Dedifferentiated amniotic fluid mesenchymal stem cell (primary cell): ENCODE measurements around the gene CD8A.

Experiments
- DNase-seq: peaks from one replicate; pipeline ENCODE4 v3.0.0-alpha.2; 2016; ENCODE audit errors: extremely low spot score

The CD8A gene

DNA sequence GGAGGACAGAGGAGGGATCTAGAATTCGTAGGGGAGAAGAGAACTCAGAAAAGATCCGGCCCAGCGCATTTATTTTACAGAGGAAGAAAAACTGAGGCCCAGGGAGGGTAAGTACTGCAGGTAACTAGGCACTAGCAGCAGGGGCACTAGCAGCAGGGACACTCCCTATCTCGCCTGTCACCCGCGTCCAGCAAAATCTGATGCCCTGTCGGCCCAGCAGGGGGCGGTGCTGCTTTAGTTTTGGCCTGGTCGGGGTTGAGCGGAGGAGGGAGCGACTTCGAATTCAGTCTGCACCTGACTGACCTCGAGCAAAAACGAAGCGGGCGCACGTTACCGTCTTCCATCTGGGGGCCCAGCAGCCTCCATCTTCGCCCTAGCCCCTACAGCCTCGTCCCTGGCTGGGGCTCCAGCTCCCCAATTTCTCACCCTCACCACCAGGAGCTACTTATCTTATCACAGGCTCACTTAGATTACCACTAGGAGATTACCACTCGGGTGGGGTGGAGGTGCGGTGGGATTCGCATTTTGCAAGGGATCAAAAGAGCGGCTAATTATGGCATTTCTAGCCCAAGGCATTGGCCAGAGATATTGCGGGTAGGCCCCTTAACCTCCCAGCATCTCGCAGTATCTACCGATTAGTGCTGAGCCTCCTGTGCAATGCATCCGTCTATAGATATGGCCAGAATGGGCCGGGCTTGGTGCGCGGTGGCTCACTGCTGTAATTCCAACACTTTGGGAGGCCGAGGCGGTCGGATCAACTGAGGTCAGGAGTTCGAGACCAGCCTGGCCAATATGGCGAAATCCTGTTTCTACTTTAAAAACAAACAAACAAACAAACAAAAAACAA, 17.8 kb upstream of the CD8A start:
- DNase-seq = peak; percentile 49

DNA sequence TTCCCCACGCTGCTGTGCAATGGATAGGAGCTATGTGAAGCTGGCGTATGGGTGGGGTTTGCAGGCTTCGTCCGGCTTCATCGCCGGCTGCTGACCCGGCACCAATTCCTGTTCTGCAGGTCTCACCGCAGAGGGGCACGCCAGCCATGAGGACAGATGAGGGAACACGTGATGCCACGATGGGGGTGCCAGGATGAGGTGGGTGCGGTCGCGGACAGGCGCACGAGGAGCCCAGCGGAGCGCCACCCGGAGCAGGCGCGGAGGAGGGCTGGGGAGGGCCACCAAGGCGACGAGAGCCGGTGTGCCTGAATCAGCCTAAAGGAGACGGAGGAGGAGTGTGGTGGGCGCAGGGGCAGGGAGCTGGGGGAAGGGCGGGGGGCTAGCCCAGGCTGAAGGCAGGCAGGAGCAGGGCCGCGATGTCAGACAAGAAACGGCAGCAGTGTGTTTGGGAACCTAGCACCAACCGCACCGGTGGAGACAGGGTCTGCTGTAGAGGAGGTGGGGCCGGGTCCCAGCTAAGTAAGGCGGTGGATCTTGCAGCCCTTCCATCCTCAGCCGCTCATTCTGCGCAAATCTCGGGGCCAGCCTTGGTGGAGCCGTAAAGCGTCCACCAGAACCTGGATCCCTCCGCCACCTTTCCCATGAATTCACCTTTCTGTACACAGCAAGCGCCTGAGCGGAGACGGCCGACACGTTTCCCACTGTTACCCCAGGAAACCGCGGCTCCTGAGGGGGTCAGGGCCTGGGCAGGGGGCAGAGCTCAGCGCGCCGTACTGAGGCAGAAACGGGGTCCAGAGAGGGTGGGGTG, 17.0 kb upstream of the CD8A start:
- no peak for DNase-seq

DNA sequence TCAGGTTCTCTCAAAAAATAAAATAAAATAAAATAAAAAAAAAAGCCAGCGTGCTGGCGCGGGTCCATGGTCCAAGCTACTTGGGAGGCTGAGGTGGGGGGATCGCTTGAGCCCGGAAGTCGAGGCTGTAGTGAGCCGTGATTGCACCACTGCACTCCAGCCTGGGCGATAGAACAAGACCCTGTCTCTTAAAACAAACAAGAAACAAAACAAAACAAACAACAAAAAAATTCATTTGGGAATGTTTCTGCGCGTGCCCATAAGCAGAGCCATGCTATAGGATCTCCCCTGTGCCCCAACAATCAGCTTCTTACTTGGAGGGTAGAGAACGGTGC, 16.4 kb upstream of the CD8A start:
- DNase-seq = no peak

DNA sequence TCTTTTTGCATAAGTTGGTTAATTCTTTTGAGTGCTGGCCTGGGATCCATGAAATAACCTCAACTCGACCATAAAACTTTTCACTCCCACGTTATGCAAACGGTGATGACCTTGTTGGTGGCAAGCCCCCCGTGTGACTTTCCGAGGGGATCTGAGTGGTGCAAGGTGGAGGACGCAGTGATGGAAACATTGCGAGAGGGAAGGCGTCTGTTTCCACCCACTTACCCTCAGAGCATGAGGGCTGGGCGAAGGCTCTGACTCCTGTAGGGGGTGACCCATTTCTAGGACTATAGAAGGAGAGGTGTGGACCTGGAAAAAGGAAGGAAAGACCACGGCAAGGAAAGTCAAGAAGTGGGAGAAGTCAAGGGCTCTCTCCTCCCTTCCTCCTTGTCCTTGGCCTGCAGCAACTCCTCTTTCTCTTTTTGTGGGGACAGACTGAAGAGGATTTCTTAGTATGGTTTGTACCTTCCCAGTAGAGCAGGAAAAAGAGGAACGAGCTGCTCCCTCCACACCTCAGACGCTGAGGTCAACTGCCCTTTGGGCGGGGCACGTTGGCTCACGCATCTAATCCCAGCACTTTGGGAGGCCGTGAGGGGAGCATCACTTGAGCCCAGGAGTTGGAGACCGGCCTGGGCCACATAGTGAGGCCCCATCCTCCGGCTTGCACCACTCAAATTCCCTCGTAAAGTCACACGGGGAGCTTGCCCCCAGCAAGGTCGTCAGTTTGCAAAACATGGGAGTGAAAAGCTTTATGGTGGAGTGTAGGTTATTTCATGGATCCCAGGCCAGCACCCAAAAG, 15.5 kb upstream of the CD8A start:
- no peak for DNase-seq

DNA sequence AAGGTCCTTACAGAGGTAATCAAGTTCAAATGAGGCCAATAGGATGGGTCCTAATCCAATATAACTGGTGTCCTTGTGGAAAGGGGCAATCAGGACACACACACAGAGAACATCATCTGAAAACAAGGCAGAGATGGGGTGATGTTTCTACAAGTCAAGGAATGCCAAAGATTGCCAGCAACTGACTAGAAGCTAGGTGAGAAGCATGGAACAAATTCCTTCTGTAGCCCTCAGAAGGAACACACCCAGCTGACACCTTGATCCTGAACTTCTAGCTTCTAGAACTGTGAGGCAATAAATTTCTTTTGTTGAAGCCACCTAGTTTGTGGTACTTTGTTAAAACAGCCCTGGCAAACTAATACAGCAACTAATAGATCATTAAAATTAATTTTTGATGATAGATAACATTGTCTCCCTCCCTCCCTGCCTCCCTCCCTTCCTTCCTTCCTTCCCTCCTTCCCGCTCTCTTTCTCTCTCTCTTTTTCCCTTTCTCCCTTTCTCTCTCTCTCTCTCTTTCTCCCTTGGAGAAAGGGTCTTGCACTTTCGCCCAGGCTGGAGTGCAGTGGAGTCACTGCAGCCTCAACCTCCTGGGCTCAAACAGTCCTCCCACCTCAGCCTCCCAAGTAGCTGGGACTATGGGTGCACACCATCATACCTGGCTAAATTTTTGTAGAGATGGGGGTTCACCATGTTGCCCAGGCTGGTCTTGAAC, 10.3 kb upstream of the CD8A start:
- no peak for DNase-seq

DNA sequence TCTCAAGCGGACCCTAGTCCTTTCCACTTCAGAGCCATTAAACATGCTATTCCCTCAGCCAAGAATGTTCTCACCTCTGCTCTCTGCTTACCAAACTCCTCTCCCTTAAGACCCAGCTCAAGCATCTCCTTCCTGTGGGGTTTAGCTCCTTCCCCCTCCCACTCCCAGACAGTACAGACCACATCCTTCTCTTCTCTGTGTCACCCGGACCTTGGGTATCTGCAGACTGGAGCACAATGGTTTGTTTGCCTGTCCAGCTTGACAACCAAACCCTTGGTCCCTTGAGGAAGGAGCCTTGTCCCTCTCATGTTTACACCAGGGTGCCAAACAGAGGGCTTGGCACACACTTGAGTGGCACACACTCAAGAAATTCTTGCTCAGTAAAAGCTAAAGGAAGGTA, 4.1 kb upstream of the CD8A start:
- DNase-seq = no peak

DNA sequence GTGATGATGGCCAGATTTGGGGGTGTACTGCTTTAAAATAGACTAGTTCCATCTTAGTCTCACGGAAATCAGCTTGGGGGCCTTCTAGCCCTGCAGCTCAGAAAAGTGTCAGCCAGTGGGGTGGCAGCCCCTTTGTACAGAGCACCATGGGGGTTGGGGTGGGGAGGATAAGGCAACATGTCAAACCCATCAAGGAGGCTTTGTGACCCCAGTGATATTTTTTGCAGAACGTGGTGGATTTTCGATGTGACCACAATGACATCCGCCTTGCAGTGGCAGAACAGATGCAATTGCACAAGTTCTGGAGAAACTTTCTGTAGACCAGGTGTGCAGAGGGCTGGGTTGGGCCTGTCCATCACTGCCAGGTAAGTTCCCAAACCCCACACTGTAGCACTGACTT, 3.0 kb upstream of the CD8A start:
- DNase-seq = no peak

DNA sequence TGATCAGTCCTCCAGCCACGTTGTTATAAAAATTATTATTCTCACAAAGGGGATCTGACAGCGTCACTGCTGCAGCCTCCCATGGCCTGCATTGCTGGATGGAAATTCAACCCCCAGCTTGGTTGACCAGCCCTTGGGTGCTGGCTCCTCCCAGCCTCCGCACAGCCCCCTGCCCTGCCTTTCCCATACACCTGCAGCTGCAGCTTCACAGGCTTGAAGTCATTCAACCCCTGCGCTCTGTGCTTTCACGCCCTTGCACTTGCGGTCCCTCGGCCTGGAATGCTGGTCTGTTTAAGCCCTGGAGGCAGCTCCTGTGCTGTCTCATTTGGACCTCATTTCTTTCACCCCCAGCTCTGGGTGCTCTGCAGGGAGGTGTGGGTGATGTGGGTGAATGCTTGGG, 860 bp upstream of the CD8A start:
- DNase-seq = no peak

DNA sequence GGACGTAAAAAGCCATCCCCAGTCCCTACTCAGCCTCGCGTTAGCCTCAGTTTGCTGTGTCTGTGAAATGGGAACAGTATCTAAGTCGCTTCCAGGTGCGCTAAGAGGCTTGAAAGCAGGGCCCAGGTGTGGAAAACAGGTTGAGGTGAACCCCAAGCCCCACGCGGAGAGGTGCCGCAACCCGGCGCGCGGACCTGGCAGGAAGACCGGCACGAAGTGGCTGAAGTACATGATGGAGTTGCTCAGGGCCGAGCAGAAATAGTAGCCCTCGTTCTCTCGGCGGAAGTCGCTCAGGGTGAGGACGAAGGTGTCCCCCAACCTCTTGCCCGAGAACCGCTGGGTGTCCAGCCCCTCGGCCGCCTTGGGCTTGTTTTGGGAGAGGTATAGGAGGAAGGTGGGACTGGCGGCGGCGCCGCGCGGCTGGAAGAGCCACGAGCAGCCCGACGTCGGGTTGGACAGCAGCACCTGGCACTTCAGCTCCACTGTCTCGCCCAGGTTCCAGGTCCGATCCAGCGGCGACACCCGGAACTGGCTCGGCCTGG, 508 bp downstream of the CD8A start:
- DNase-seq = no peak

DNA sequence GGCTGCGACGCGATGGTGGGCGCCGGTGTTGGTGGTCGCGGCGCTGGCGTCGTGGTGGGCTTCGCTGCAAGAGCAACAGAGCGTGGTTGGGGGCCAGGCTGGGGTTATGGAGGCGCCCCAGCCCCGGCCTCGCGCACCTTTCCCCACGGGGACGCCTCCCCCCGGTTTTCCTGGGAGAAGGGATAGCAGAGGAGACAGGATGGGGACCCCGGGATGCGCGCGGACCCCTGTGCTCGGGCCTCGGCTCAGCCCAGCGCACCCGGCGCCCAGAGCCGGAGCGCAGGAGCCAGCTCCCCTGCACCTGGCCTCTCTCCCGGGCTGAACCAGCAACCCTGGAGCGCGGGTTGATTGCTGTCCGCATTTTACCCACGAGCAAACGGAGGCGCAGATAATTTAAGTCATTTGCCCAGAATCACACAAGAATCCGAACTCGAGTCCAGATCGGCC, 1.0 kb downstream of the CD8A start:
- DNase-seq = no peak

DNA sequence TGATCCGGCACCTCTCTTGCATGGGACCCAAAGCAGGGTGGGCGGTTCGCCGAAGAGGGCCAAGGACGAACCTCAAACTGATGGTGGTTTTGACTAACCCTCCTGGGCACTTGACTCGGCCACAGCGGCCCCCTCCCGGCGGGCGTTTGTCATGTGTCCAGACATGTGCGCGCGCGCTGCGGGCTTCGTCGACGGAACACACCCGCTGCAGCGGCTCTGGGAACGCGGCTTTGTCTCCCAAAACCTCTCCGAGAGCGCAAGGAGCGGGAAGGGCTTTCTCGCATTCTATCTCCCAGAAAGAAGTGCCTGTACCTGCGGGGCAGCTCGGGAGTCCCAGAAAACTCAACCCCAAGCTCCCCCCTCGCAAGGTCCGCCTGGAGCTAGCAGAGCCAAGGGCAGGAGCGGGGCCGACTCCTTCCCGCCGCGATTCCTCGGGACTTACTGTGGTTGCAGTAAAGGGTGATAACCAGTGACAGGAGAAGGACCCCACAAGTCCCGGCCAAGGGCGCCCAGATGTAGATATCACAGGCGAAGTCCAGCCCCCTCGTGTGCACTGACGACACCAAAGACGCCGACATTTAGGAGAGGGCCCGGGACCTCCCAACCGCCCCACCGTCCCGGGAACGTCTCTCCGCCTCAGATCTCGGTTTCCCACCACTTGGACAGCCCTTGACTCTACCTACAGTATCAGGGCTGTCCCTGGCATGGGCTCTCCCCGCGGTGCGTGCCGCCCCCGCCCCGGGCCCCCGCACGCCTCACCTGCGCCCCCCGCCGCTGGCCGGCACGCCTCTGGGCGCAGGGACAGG, 1.6 kb downstream of the CD8A start:
- no peak for DNase-seq

DNA sequence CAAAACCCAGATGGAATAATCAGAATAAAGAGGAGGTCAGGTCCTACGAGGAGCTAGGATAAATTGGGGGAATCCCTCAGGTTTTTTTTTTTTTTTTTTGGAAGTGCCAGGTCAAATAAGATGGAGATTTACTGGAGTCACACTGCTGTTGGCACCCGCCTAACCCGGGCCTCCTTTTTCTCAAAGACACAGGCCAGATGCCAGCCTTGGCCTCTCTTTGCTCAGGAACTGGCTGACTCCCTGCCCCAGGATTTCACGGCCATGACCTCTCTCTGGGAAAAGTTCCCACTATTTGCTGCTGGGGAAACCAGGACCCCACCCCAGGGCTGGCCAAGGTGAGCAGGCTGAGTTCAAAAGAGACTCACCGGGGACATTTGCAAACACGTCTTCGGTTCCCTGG, 2.5 kb downstream of the CD8A start:
- no peak for DNase-seq

DNA sequence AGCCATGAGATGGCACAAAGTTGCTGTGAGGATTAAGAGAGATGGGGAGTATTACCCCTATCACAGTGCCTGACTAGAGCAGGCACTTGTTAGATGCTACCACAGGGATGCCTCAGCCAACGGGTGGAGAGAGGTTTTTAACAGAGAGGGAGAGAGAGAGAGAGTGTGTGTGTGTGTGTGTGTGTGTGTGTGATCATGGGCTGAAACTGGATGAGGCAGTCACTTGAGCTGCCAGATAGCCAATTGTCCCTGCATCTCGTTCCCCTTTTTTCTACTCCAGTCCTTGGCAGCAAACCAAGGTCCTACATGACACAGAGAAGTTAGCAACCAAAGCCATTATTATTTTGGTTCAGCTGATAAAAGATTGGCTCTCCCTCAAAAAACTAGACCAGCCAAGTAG, 3.0 kb downstream of the CD8A start:
- no peak for DNase-seq

DNA sequence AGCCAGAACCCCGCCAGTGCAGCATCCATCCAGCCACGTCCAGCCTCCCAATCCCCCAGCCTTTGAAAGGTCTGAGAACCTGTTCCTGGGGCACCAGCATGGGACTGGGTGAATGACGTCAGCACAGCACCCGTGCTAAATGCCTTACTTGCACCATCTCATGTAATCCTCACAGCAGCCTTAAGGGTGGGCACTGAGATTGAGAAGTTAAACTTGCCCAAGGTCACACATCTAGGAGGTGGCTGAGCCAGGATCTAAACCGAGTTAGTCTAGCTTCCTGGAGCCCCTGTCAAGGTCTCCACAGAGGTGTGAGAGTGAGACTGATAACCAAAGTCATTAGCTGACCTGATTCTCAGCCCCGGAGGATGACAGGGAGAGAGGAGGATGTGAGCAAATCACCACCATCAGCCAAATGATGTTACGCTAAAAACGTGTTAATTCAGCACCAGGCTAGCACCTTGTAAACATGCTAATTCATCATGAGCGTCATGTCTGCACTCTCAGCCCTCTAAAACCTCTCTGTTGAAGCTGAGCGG, 4.6 kb downstream of the CD8A start:
- DNase-seq = no peak

DNA sequence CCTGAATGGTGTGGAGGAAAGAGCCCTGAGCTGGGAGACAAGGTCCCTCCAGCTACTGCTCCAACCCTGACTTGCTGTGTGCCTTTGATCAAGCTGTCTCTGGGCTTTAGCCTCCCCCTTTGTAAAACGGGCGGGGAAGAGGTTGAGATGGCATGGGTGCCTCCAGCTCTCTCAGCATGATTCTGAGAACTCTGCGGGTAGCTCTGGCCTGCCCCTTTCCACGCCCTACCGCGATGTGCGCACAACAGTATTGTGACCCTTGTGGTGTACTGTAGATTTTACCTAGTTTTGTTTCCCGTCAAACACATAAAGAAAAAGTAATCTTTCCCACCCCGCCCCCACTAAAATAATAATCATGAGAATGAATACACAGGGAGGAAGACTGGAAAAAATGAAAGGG, 5.3 kb downstream of the CD8A start:
- no peak for DNase-seq

DNA sequence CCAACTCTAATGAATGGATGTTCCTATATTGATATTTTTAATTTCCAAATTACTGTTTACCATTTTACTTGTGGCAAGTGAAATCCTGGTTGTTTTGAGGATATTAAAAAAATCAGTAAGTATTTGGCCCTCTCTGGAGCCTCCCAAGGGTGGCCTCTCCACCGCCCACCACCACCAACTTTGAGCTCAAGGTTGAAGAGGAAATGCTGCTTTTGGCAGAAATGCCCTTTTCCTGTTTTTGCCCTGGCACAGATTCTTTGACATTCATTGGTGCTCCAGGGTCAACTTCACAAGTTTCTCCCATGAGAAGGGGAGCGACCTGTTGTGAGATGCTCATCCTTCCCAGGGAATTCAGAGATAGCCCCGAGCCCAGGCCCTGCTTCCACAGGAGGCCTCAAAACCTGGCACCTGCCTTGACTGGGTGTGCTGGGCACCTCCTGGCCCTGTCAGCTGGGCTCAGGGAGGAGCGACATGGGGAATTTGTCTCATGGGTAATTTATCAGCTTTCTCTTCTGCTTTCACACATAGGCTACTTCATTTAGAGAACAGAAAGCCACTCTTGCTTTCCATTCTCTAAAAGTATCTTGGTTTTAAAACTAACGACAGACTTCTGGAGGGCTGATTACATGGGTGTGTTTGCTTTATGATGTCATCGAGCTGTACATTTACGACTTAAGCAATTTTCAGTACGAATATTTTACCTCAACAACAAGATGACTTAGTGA, 6.9 kb downstream of the CD8A start:
- no peak for DNase-seq

DNA sequence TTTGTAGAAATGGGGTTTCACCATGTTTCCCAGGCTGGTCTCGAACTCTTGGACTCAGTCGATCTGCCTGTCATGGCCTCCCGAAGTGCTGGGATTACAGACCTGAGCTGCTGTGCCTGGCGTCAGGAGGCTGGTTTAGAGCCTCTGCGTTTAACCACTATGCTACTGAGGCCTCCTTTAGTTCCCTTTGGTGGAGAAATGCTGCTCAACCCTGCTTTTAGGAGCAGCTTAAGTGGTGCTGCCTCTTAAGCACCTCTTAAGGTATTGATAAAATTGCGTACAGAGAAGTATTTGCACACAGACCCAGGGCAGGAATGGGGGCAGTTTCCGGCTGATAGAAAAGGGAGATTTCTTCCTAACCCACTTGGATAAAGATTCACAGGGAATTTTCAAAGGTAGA, 8.0 kb downstream of the CD8A start:
- DNase-seq = no peak

DNA sequence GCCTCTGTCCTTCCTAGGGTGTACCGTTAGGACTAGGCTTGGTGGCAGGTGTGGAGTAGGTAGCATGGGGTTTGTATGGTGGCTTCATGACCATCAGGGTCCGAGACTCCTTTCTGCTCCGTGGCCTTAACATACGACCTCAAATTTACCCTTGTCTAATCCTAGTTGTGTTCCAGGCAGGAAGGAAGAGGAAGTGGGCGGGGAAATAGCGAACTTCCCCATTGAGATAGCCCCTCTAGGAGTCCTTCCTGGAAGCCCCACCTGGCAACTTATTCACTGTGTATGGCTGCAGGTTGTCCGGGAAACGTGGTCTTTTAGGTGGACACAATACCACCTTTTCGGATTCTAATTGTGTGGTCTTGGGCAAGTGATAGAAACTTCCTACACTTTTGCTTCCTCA, 9.3 kb downstream of the CD8A start:
- DNase-seq = no peak

DNA sequence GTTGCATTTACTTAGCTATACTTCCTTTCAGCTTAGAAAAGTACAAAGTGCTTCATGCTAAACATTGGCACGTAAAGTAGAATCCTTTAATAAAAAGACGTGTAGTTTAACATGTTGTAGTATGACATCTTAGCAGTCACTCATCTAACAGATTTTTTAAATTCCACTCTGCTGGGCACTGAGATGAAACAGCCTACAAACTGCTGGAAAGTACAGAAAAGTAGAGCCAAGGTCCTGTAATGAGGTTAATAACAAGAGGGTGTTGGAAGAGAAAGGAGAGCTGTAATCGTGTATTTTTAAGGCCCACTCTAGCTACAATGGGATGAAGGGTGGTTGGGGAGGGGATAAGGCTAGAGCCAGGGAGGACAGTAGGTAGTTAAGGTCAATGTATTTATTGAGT, 10.7 kb downstream of the CD8A start:
- DNase-seq = no peak

DNA sequence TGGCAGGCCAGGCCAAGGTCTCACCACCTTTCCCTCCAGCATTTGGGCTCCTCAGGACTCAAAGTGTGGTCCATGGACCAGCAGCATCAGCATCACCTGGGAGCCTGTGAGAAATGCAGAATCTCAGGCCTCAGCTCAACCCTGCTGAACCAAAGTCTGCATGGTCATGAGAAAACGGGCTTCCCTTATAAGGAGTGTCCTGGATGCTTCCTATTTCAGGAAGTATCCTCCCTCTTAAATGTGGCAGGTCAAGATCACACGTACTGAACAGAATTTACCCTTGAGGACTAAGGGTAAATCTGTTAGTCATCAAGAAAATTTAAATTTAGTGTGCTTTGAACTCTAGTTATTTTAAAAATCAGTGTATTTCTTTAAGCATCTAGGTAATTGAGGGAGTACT, 11.8 kb downstream of the CD8A start:
- no peak for DNase-seq
